SK-N-SH (cell line): Measurements from ENCODE around the gene PRRT1. TPM values are rescaled to one million over a fixed set of nuclear protein-coding genes. Genes with fewer than 3 reads are reported as not detected.

ENCODE experiments used
- CTCF ChIA-PET: fragments of 300-600, 350-600 bp; formaldehyde crosslinking; extraction: SDS; loops from one replicate; lab custom pipeline; 2021; lab: Yijun Ruan, JAX
- POLR2A ChIA-PET: fragments of 350-600 bp; sonication (Branson Sonifier 250); formaldehyde crosslinking; extraction: SDS; loops from one replicate; lab custom pipeline; 2020; ENCODE audit warnings: antibody characterized with exemption, inconsistent platforms; lab: Yijun Ruan, JAX
- DNase-seq: peaks from one replicate; pipeline ENCODE4 v3.0.0; 2012
- H2AFZ ChIP-seq: fragments of 200-600 bp; sonication (generic); 2 replicates; pipeline ENCODE4 v1.8.1; 2016; ENCODE audit warnings: antibody characterized with exemption, mild to moderate bottlenecking, low read depth
- H3F3A ChIP-seq: fragments of 200-600 bp; sonication (generic); replicated peaks from 2 replicates; pipeline ENCODE3; 2016; ENCODE audit warnings: antibody characterized with exemption, mild to moderate bottlenecking; ENCODE audit not compliant: insufficient read depth
- H3K27ac ChIP-seq, 2 experiments: fragments of 200-500 bp in 1 of 2; fragments of 200-600 bp in 1 of 2; sonication (Bioruptor generic) in 1 of 2; sonication (generic), shearing (Covaris generic) in 1 of 2; 2 replicates each; pipeline versions ENCODE4 v1.5.1 to v1.6.1; 2014 to 2016; ENCODE audit warnings: low read depth in 2 of 2, inconsistent platforms in 1 of 2, low read length in 1 of 2, mild to moderate bottlenecking in 1 of 2, mixed read lengths in 1 of 2
- H3K27me3 ChIP-seq: fragments of 200-600 bp; sonication (generic), shearing (Covaris generic); 2 replicates; pipeline ENCODE4 v1.6.1; 2016; ENCODE audit warnings: mixed run types; ENCODE audit not compliant: insufficient read depth
- H3K36me3 ChIP-seq, 2 experiments: fragments of 200-500 bp in 1 of 2; fragments of 200-600 bp in 1 of 2; sonication (Bioruptor generic) in 1 of 2; sonication (generic) in 1 of 2; replicated peaks in 1 of 2; 2 replicates each; pipeline versions ENCODE3 to v1.5.1; 2014 to 2016; ENCODE audit warnings: low read length in 1 of 2, mild to moderate bottlenecking in 1 of 2; ENCODE audit not compliant: insufficient read depth in 2 of 2, control insufficient read depth in 1 of 2
- H3K4me1 ChIP-seq, 2 experiments: fragments of 200-500 bp in 1 of 2; fragments of 200-600 bp in 1 of 2; sonication (Bioruptor generic) in 1 of 2; sonication (generic), shearing (Covaris generic) in 1 of 2; 2 replicates each; pipeline versions ENCODE4 v1.5.1 to v1.6.1; 2014 to 2016; ENCODE audit warnings: low read depth in 1 of 2, low read length in 1 of 2, mixed run types in 1 of 2; ENCODE audit not compliant: insufficient read depth in 2 of 2, control insufficient read depth in 1 of 2
- H3K4me2 ChIP-seq: fragments of 200-600 bp; sonication (generic), shearing (Covaris generic); 2 replicates; pipeline ENCODE4 v1.6.1; 2017; ENCODE audit warnings: mixed run types
- H3K4me3 ChIP-seq, 2 experiments: fragments of 200-500 bp in 1 of 2; fragments of 200-600 bp in 1 of 2; sonication (Bioruptor generic) in 1 of 2; sonication (generic), shearing (Covaris generic) in 1 of 2; 2 replicates each; pipeline versions ENCODE4 v1.5.1 to v1.8.1; 2014 to 2016; ENCODE audit warnings: low read depth in 2 of 2, inconsistent platforms in 1 of 2, low read length in 1 of 2, mild to moderate bottlenecking in 1 of 2, mixed read lengths in 1 of 2, moderate library complexity in 1 of 2
- H3K79me2 ChIP-seq: fragments of 200-600 bp; sonication (generic); 2 replicates; pipeline ENCODE4 v1.8.1; 2017; ENCODE audit warnings: mild to moderate bottlenecking; ENCODE audit not compliant: insufficient read depth
- H3K9ac ChIP-seq: fragments of 200-600 bp; sonication (generic); 2 replicates; pipeline ENCODE4 v1.6.1; 2017; ENCODE audit warnings: mixed run types
- H3K9me2 ChIP-seq: fragments of 200-600 bp; sonication (generic); 2 replicates; pipeline ENCODE4 v1.6.1; 2017; ENCODE audit warnings: mixed run types
- H3K9me3 ChIP-seq: fragments of 200-600 bp; sonication (generic); 2 replicates; pipeline ENCODE4 v1.6.1; 2017; ENCODE audit warnings: mixed run types, mild to moderate bottlenecking, moderate library complexity
- H4K20me1 ChIP-seq: fragments of 200-600 bp; sonication (generic); 2 replicates; pipeline ENCODE4 v1.6.1; 2017; ENCODE audit warnings: mild to moderate bottlenecking, mixed run types; ENCODE audit not compliant: insufficient read depth
- EP300 ChIP-seq, 2 experiments: IDR thresholded peaks; 2 replicates each; pipeline versions ENCODE4 v1.4.0 to v1.6.1; 2012; ENCODE audit warnings: borderline replicate concordance in 1 of 2, low read depth in 1 of 2, low read length in 1 of 2
- FOSL2 ChIP-seq: IDR thresholded peaks from 2 replicates; pipeline ENCODE4 v1.4.0; 2012; ENCODE audit warnings: low read depth, mild to moderate bottlenecking, moderate library complexity, borderline replicate concordance
- FOXM1 ChIP-seq: IDR thresholded peaks from 2 replicates; pipeline ENCODE4 v1.4.0; 2012; ENCODE audit warnings: low read depth, mild to moderate bottlenecking
- IRF3 ChIP-seq: fragments of 150-350 bp; IDR thresholded peaks from 2 replicates; pipeline ENCODE4 v1.6.1; 2016; ENCODE audit warnings: mild to moderate bottlenecking, low read depth, low read length
- MEF2A ChIP-seq: IDR thresholded peaks from 2 replicates; pipeline ENCODE4 v1.4.0; 2012; ENCODE audit warnings: low read depth, borderline replicate concordance
- MXI1 ChIP-seq: IDR thresholded peaks from 2 replicates; pipeline ENCODE4 v1.6.1; 2012; ENCODE audit warnings: mild to moderate bottlenecking, low read depth, low read length, improper control_type of control experiment
- NFIC ChIP-seq: IDR thresholded peaks from 2 replicates; pipeline ENCODE4 v1.4.0; 2012; ENCODE audit warnings: borderline replicate concordance
- NRF1 ChIP-seq: IDR thresholded peaks from 2 replicates; pipeline ENCODE4 v1.6.1; 2012; ENCODE audit warnings: low read depth, mild to moderate bottlenecking, low read length
- POLR2AphosphoS5 ChIP-seq: IDR thresholded peaks from 2 replicates; pipeline ENCODE4 v1.6.1; 2012; ENCODE audit warnings: low read depth, low read length
- RXRA ChIP-seq: IDR thresholded peaks from 2 replicates; pipeline ENCODE4 v1.4.0; 2012; ENCODE audit warnings: low read depth, mild to moderate bottlenecking, borderline replicate concordance
- TCF12 ChIP-seq: IDR thresholded peaks from 2 replicates; pipeline ENCODE4 v1.4.0; 2012
- TEAD4 ChIP-seq: IDR thresholded peaks from 2 replicates; pipeline ENCODE4 v1.4.0; 2012; ENCODE audit warnings: mild to moderate bottlenecking, borderline replicate concordance; ENCODE audit not compliant: insufficient read depth
- YY1 ChIP-seq: IDR thresholded peaks from 2 replicates; pipeline ENCODE4 v1.4.0; 2012; ENCODE audit warnings: low read depth, mild to moderate bottlenecking
- ZBTB33 ChIP-seq: IDR thresholded peaks from 2 replicates; pipeline ENCODE4 v1.4.0; 2012; ENCODE audit warnings: low read depth, borderline replicate concordance
- WGBS: methylation state at CpG from one replicate; pipeline ENCODE4 v1.1.6; 2017; ENCODE audit warnings: low lambda C conversion rate; 5-methylcytosine and 5-hydroxymethylcytosine counted together
- polyA plus RNA-seq, 3 experiments: library from polyadenylated mRNA; depleted of rRNA; stranded (reverse); fragments of >200 nt; gene quantifications; 2 replicates each; pipeline ENCODE4 v1.2.3, GENCODE V29; 2012
- TF ChIP-seq, protein P1 (sequence below): IDR thresholded peaks from 2 replicates; pipeline ENCODE4; 2012
- TF ChIP-seq, protein P2 (sequence below): fragments of 150-350 bp; IDR thresholded peaks from 2 replicates; pipeline ENCODE4 v1.6.1; 2017; ENCODE audit warnings: antibody characterized with exemption, low read length, low read depth, borderline replicate concordance
- TF ChIP-seq, protein P3 (sequence below): IDR thresholded peaks from 2 replicates; pipeline ENCODE4 v1.4.0; 2012; ENCODE audit warnings: low read depth
- TF ChIP-seq, protein P4 (sequence below): IDR thresholded peaks from 2 replicates; pipeline ENCODE4 v1.4.0; 2012; ENCODE audit warnings: low read depth, borderline replicate concordance

PRRT1 gene
- polyA plus RNA-seq, 1 of the 3 experiments (the other 2 are of a cell fraction): 1.5 TPM

DNA sequence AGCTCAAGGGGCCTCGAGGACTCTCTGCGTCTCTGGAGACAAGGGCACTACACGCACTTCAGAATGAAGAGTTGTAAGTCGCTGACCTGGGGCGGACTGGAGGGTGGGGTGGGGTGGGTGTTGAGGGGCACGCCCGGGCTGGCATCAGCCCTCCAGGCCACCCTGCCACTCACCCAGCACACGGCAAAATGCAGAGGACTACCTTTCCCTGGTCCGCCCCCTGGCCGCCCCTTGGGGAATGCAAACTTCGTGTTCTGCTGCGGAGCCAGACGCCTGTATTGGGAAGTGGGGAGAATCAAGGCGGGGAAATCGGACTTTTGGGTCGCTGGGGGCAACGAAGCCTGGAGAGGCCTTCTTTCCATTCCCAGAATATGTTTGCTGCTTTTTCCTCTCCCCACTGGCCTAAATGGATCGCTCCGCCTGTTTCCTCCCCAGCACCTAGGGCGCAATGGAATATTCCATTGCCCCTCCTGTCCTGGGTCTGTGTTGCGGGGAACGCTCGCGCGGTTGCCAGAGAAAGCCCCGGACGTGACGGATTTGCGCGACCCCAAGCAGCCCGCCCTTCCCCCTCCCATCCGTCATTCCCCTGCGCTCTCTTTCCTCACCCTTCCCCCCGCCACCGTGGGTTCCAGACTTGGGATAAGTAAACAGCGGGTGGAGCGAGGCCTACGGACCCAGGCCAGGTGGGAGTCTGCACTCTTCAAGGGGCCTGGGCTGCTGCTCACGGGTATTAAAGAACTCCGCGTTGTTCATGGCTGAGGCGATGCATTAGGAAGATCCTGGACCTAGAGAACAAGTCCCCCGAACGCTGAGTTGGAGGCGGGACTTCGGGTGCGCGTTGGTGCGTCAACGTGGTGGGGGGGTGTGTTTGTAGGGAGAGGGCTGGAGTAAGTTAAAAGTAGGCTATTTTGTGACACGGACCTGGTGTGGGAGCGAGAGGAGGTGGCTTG lies 2.1 kb upstream of the PRRT1 start, which contains the start of gene PPT2 (continued):
- peak; percentile 75; the same call in 1 of the 2 replicates for TF ChIP-seq ZBTB33
- peak; percentile 64; the same call in 1 of the 2 replicates for TF ChIP-seq POLR2AphosphoS5
- TF ChIP-seq TCF12: peak; percentile 40; the same call in 1 of the 2 replicates

- H3K9ac ChIP-seq: peak overlapping the region; percentile 84
- H3K36me3 ChIP-seq: peaks cover 5 to 13% of the 10 kb centered on the region in 2 experiments
- H3K4me2 ChIP-seq: peak overlapping the region; percentile 94
- peaks cover 13 to 31% of the 10 kb centered on the region in 2 experiments; a peak in 3 of 4 replicates for H3K4me1 ChIP-seq
- ChIA-PET CTCF (interaction anchor here (0.7 to 1.0 kb wide), 3 partner anchors 13 to 111 kb away, joined by 3 to 4 read pairs (median 4); no protein-coding TSS in a partner anchor), POLR2A (interaction anchor here (0.6 kb wide), 1 partner anchor 23 kb away, joined by 3 read pairs; the partner anchor contains the start of gene FKBPL)
- 33% methylated on average over 35 of the region's 35 CpGs for WGBS
- DNase-seq: peak; percentile 74
- H3K27ac ChIP-seq: peak overlapping the region; percentile 86 to 95
- peak overlapping the region; percentile 75 to 81 for H3K4me3 ChIP-seq
- no peaks in the 10 kb centered on the region for H3K9me3 ChIP-seq
- H4K20me1 ChIP-seq: no peaks in the 10 kb centered on the region
- H3K79me2 ChIP-seq: peaks cover 19% of the 10 kb centered on the region
- H3F3A ChIP-seq: peaks cover 4% of the 10 kb centered on the region
- H3K27me3 ChIP-seq: no peaks in the 10 kb centered on the region
- no peaks in the 10 kb centered on the region for H3K9me2 ChIP-seq
- H2AFZ ChIP-seq: peak overlapping the region; percentile 87
- TF ChIP-seq, protein P1, sequence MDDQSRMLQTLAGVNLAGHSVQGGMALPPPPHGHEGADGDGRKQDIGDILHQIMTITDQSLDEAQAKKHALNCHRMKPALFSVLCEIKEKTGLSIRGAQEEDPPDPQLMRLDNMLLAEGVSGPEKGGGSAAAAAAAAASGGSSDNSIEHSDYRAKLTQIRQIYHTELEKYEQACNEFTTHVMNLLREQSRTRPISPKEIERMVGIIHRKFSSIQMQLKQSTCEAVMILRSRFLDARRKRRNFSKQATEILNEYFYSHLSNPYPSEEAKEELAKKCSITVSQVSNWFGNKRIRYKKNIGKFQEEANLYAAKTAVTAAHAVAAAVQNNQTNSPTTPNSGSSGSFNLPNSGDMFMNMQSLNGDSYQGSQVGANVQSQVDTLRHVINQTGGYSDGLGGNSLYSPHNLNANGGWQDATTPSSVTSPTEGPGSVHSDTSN: no peak
- no peak for TF ChIP-seq FOSL2
- no peak for TF ChIP-seq ZBTB33
- TF ChIP-seq EP300 (IDR thresholded peaks at IDR 0.05; ENCODE audit: borderline replicate concordance in 1 of 2, low read depth in 1 of 2, low read length in 1 of 2): no peak
- TF ChIP-seq MXI1: no peak
- TF ChIP-seq TEAD4: no peak
- TF ChIP-seq, protein P2, sequence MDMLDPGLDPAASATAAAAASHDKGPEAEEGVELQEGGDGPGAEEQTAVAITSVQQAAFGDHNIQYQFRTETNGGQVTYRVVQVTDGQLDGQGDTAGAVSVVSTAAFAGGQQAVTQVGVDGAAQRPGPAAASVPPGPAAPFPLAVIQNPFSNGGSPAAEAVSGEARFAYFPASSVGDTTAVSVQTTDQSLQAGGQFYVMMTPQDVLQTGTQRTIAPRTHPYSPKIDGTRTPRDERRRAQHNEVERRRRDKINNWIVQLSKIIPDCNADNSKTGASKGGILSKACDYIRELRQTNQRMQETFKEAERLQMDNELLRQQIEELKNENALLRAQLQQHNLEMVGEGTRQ: no peak
- no peak for TF ChIP-seq MEF2A
- TF ChIP-seq NRF1: no peak
- no peak for TF ChIP-seq IRF3
- no peak for TF ChIP-seq NFIC
- TF ChIP-seq, protein P3, sequence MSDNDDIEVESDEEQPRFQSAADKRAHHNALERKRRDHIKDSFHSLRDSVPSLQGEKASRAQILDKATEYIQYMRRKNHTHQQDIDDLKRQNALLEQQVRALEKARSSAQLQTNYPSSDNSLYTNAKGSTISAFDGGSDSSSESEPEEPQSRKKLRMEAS: no peak
- TF ChIP-seq FOXM1: no peak
- TF ChIP-seq TCF12: no peak
- no peak for TF ChIP-seq YY1
- TF ChIP-seq RXRA: no peak
- TF ChIP-seq, protein P4, sequence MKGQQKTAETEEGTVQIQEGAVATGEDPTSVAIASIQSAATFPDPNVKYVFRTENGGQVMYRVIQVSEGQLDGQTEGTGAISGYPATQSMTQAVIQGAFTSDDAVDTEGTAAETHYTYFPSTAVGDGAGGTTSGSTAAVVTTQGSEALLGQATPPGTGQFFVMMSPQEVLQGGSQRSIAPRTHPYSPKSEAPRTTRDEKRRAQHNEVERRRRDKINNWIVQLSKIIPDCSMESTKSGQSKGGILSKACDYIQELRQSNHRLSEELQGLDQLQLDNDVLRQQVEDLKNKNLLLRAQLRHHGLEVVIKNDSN: no peak
Observed at GRCh38 chr6:32152769-32153563, 1.2 kb upstream of the PRRT1 start.
